Measurements from ENCODE around the gene NTSR1.

DNA sequence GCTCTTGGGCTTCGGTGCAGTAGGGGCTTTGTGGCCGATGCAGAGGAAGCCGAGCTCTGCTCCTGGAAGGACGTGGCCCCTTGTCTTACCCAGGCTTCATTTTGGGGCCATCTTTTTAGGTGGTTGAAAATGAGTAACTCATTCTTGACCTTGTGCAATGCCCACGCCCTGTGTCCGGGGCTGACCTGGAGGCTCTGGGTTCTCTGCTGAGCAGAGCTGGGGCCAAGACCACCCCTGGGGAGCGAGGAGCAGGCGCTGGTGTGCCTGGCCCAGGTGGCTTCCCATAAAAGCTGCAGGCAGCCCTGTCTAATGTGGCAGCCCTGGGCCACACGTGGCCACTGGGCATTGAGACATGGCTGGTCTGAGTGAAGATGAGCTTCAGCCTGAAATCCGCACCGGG, 25.7 kb downstream of the NTSR1 start:
- TF ChIP-seq, protein P1, sequence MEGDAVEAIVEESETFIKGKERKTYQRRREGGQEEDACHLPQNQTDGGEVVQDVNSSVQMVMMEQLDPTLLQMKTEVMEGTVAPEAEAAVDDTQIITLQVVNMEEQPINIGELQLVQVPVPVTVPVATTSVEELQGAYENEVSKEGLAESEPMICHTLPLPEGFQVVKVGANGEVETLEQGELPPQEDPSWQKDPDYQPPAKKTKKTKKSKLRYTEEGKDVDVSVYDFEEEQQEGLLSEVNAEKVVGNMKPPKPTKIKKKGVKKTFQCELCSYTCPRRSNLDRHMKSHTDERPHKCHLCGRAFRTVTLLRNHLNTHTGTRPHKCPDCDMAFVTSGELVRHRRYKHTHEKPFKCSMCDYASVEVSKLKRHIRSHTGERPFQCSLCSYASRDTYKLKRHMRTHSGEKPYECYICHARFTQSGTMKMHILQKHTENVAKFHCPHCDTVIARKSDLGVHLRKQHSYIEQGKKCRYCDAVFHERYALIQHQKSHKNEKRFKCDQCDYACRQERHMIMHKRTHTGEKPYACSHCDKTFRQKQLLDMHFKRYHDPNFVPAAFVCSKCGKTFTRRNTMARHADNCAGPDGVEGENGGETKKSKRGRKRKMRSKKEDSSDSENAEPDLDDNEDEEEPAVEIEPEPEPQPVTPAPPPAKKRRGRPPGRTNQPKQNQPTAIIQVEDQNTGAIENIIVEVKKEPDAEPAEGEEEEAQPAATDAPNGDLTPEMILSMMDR (IDR thresholded peaks at IDR 0.05) = no peak
- no peak for TF ChIP-seq POLR2A (IDR thresholded peaks at IDR 0.05)

All from heart left ventricle (tissue), 13 donors.